Hepatocyte (in vitro differentiated cells): ENCODE data around the gene FOXO1. TPM values are rescaled to one million over a fixed set of nuclear protein-coding genes. Genes with fewer than 3 reads are reported as not detected.

Experiments
- DNase-seq: peaks from one replicate; pipeline ENCODE4 v3.0.0-alpha.2; 2016; ENCODE audit warnings: low spot score
- H2AFZ ChIP-seq: fragments of 200-600 bp; sonication (generic); 2 replicates; pipeline ENCODE4 v1.6.0; 2016; ENCODE audit warnings: antibody characterized with exemption, mild to moderate bottlenecking
- H3K27ac ChIP-seq: fragments of 200-600 bp; sonication (generic); 2 replicates; pipeline ENCODE4 v1.5.1; 2016; ENCODE audit warnings: mild to moderate bottlenecking
- H3K27me3 ChIP-seq: fragments of 200-600 bp; sonication (generic); 2 replicates; pipeline ENCODE4 v1.6.1; 2016
- H3K36me3 ChIP-seq: fragments of 200-600 bp; sonication (generic); replicated peaks from 2 replicates; pipeline ENCODE4 v1.5.1; 2016; ENCODE audit warnings: low read depth; ENCODE audit not compliant: insufficient read depth
- H3K4me1 ChIP-seq: fragments of 200-600 bp; sonication (generic); 2 replicates; pipeline ENCODE4 v1.5.1; 2016; ENCODE audit warnings: mild to moderate bottlenecking, moderate library complexity; ENCODE audit not compliant: insufficient read depth
- H3K4me2 ChIP-seq: fragments of 200-600 bp; sonication (generic); 2 replicates; pipeline ENCODE4 v1.6.0; 2016
- H3K4me3 ChIP-seq: fragments of 200-600 bp; sonication (generic); 2 replicates; pipeline ENCODE4 v1.5.1; 2016; ENCODE audit warnings: mild to moderate bottlenecking
- H3K79me2 ChIP-seq: fragments of 200-600 bp; sonication (generic); 2 replicates; pipeline ENCODE4 v1.6.0; 2017; ENCODE audit warnings: mild to moderate bottlenecking
- H3K9me2 ChIP-seq: fragments of 200-600 bp; sonication (generic); replicated peaks from 2 replicates; pipeline ENCODE4 v1.6.0; 2017; ENCODE audit warnings: mild to moderate bottlenecking; ENCODE audit not compliant: insufficient read depth
- H3K9me3 ChIP-seq: fragments of 200-600 bp; sonication (generic); 2 replicates; pipeline ENCODE4 v1.5.1; 2016; ENCODE audit warnings: low read depth, mild to moderate bottlenecking
- H4K20me1 ChIP-seq: fragments of 200-600 bp; sonication (generic); 2 replicates; pipeline ENCODE4 v1.6.0; 2016; ENCODE audit warnings: mild to moderate bottlenecking; ENCODE audit not compliant: insufficient read depth, poor library complexity, severe bottlenecking
- EZH2 ChIP-seq: fragments of 200-600 bp; sonication (generic); IDR thresholded peaks from 2 replicates; pipeline ENCODE4 v1.6.1; 2016; ENCODE audit warnings: antibody characterized with exemption, mild to moderate bottlenecking, borderline replicate concordance
- EZH2phosphoT487 ChIP-seq: fragments of 200-600 bp; sonication (generic); IDR thresholded peaks from one replicate; pipeline ENCODE4 v1.6.1; 2018; ENCODE audit warnings: antibody characterized with exemption, mild to moderate bottlenecking, low read depth, moderate library complexity; ENCODE audit not compliant: unreplicated experiment, severe bottlenecking
- WGBS: methylation state at CpG from one replicate; pipeline ENCODE4 v1.1.6; 2016; ENCODE audit warnings: low lambda C conversion rate; ENCODE audit errors: missing lambda C conversion rate; 5-methylcytosine and 5-hydroxymethylcytosine counted together
- polyA plus RNA-seq: library from polyadenylated mRNA; unstranded; fragments of >200 nt; fragmentation: Nextera tagmentation; extraction: Ambion mirVana; gene quantifications from 2 replicates; pipeline ENCODE4 v1.2.1, GENCODE V29; 2016
- total RNA-seq: library from RNA; depleted of rRNA; stranded (reverse); fragments of >200 nt; gene quantifications from 2 replicates; pipeline ENCODE4 v1.2.3, GENCODE V29; 2014
- TF ChIP-seq, protein P1 (sequence below): fragments of 200-600 bp; sonication (generic); IDR thresholded peaks from 2 replicates; pipeline ENCODE4 v1.5.1; 2016; ENCODE audit warnings: antibody characterized with exemption, mild to moderate bottlenecking; ENCODE audit not compliant: poor library complexity

The FOXO1 gene
- total and polyA plus RNA-seq, 2 experiments from 2014 or later = 30.3 to 35.2 TPM

DNA sequence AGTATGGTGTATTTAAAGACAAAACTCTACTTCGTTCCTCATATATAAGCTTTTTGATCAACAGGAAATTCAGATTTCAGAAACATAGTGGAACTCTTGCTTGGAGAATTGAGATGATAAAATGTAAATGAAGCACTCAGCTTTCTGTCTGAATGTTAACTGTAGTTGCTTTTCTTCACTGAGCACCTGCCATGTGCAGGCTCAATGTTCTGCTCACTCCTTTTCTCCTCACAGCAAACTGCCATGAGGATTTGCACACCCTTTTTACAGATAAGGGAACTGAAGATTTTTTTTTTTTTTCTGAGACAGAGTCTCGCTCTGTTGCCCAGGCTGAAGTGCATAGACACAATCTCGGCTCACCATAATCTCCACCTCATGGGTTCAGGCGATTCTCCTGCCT lies 28.0 kb upstream of the FOXO1 start:
- Histone ChIP-seq H3K9me3 (no peaks in the 10 kb centered on the region), H3K4me1 (no peaks in the 10 kb centered on the region), H3K27ac (no peak overlapping the region), H3K9me2 (no peaks in the 10 kb centered on the region), H3K36me3 (no peaks in the 10 kb centered on the region), H3K27me3 (no peaks in the 10 kb centered on the region), H4K20me1 (no peaks in the 10 kb centered on the region), H3K79me2 (no peaks in the 10 kb centered on the region), H2AFZ (no peak overlapping the region), H3K4me2 (no peak overlapping the region), H3K4me3 (no peak overlapping the region)
- WGBS = 86% methylated on average over 4 of the region's 4 CpGs
- DNase-seq = no peak
- TF ChIP-seq EZH2 = no peak
- no peak for TF ChIP-seq EZH2phosphoT487

DNA sequence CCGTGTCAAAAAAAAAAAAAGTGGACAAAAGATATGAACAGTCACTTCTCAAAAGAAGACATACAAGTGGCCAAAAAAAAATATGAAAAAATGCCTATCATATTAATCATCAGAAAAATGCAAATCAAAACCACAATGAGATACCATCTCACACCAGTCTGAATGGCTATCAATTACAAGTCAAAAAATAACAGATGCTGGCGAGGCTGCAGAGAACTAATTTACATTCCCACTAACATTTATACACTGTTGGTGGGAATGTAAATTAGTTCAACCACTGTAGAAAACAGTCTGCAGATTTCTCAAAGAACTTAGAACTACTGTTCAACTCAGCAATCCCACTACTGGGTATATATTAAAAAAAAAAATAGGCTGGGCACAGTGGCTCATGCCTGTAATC lies 26.5 kb upstream of the FOXO1 start:
- no peaks in the 10 kb centered on the region for H3K9me3 ChIP-seq
- DNase-seq = no peak
- no peaks in the 10 kb centered on the region for H3K79me2 ChIP-seq
- 88% methylated on average over 2 of the region's 2 CpGs for whole genome bisulfite sequencing
- H4K20me1 ChIP-seq = no peaks in the 10 kb centered on the region
- H3K27me3 ChIP-seq = no peaks in the 10 kb centered on the region
- TF ChIP-seq EZH2 = no peak
- TF ChIP-seq EZH2phosphoT487 = no peak
- TF ChIP-seq, protein P1, sequence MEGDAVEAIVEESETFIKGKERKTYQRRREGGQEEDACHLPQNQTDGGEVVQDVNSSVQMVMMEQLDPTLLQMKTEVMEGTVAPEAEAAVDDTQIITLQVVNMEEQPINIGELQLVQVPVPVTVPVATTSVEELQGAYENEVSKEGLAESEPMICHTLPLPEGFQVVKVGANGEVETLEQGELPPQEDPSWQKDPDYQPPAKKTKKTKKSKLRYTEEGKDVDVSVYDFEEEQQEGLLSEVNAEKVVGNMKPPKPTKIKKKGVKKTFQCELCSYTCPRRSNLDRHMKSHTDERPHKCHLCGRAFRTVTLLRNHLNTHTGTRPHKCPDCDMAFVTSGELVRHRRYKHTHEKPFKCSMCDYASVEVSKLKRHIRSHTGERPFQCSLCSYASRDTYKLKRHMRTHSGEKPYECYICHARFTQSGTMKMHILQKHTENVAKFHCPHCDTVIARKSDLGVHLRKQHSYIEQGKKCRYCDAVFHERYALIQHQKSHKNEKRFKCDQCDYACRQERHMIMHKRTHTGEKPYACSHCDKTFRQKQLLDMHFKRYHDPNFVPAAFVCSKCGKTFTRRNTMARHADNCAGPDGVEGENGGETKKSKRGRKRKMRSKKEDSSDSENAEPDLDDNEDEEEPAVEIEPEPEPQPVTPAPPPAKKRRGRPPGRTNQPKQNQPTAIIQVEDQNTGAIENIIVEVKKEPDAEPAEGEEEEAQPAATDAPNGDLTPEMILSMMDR = no peak
- H3K27ac ChIP-seq = no peak overlapping the region
- no peaks in the 10 kb centered on the region for H3K9me2 ChIP-seq
- H2AFZ ChIP-seq = no peak overlapping the region
- H3K4me3 ChIP-seq = no peak overlapping the region
- no peaks in the 10 kb centered on the region for H3K36me3 ChIP-seq
- no peak overlapping the region for H3K4me2 ChIP-seq
- no peaks in the 10 kb centered on the region for H3K4me1 ChIP-seq

DNA sequence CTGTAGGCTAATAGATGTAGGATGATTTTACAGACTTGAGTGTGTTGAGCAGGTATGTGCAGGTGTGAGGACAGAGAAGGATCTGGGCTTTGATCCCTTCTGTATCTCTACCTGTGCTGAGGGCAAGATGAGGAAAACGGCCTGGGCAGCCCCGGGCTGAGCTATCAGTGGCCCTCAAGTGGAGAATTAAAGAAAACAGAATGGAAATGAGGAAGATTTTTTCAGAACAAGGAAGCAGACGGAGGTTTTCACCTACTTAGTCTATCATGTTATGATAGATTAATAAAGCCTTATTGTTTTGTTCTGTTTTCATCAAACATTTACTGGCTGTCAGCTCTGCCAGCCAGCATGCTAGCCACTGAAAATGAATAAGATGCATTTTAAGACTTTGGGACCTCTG lies 22.3 kb upstream of the FOXO1 start:
- no peak for TF ChIP-seq EZH2
- no peak for TF ChIP-seq EZH2phosphoT487
- TF ChIP-seq, protein P1 = no peak
- no peaks in the 10 kb centered on the region for H3K79me2 ChIP-seq
- H2AFZ ChIP-seq = no peak overlapping the region
- H3K4me1 ChIP-seq = no peaks in the 10 kb centered on the region
- WGBS = 78% methylated on average over 3 of the region's 3 CpGs
- H3K27ac ChIP-seq = no peak overlapping the region
- no peaks in the 10 kb centered on the region for H4K20me1 ChIP-seq
- H3K4me3 ChIP-seq = no peak overlapping the region
- H3K9me3 ChIP-seq = no peaks in the 10 kb centered on the region
- DNase-seq = no peak
- H3K27me3 ChIP-seq = no peaks in the 10 kb centered on the region
- H3K9me2 ChIP-seq = no peaks in the 10 kb centered on the region
- H3K4me2 ChIP-seq = no peak overlapping the region
- H3K36me3 ChIP-seq = no peaks in the 10 kb centered on the region

DNA sequence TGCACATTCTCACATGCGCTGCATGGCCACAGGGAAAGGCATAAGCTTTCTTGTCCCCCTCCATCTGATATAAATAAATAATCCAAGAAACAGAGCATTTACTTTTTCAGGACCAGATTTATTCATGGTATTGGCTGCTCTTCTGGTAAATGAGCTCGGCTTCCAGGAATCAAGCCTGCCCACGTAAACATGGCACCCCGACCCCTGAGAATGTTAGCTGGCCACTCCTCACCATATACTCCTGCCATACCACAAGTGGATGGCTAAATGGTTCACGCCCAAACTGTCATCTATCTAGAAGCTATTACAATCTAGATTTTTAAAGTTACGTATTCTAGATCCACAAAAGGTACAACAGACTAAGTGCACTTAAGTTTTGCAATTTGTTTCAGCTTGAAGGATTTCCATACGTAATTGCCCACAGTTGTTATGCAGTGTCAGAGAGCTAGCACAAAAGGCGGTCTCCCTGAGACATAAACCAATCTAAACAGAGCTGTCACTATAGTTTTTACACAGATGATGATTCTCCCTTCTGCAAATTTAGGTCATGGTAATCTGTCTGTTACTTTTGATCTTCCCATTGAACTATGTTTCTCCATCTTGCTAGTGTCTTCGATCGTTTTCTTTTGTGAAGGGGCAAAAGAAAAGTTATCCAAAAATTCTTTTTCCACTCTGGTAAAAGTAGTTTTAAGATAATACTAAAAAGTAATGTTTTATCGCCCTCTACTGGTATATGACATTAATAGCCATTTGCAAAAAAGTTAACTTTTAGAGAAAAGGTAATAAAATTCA lies 16.2 kb upstream of the FOXO1 start:
- Histone ChIP-seq H3K27ac (no peak overlapping the region), H3K4me3 (no peak overlapping the region), H3K4me1 (no peaks in the 10 kb centered on the region), H2AFZ (no peak overlapping the region), H3K9me2 (no peaks in the 10 kb centered on the region), H4K20me1 (no peaks in the 10 kb centered on the region), H3K36me3 (no peaks in the 10 kb centered on the region), H3K79me2 (no peaks in the 10 kb centered on the region), H3K4me2 (peak overlapping the region; percentile 24), H3K9me3 (no peaks in the 10 kb centered on the region), H3K27me3 (no peaks in the 10 kb centered on the region)
- TF ChIP-seq EZH2 = no peak
- TF ChIP-seq, protein P1 = peak; percentile 74
- WGBS = 51% methylated on average over 11 of the region's 11 CpGs
- DNase-seq = peak; percentile 64
